ENCODE measurements around the gene LRRC7.
A peak's percentile ranks its signal among the peaks of the same experiment; 100 is the strongest.
"Not testable (repeated sequence)": the region's sequence is repeated elsewhere in the genome, so short reads cannot be mapped to it uniquely, and the experiment has no call there.

LRRC7 gene

GRCh38 chr1:69787151-69787550 lies 219.4 kb downstream of the LRRC7 start:
- no peak for DNase-seq

- no peak for DNase-seq
These were observed 223.6 kb downstream of the LRRC7 start for GRCh38 chr1:69791311-69791710.

- no peak for DNase-seq
These were observed 227.1 kb downstream of the LRRC7 start for GRCh38 chr1:69794831-69795230.

DNA sequence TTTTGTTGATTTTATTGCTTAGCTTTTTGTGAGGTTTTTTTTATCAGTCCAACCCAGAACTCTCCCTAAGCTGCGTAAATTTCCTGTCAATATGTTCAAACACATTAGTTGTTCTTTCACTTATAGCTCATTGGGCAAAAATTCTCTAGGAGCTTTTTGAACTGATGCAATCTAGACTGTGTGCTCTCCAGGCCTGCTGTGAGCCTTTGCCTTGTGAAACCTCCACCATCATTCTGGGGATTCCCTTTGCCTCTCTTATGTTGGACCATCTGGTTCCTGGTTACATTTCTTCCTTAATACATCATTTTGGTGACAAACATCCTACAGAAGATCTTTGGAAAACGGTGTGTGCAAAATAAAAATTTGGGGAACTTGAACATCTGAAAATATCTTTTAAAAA lies 247.2 kb downstream of the LRRC7 start:
- no peak for DNase-seq

DNA sequence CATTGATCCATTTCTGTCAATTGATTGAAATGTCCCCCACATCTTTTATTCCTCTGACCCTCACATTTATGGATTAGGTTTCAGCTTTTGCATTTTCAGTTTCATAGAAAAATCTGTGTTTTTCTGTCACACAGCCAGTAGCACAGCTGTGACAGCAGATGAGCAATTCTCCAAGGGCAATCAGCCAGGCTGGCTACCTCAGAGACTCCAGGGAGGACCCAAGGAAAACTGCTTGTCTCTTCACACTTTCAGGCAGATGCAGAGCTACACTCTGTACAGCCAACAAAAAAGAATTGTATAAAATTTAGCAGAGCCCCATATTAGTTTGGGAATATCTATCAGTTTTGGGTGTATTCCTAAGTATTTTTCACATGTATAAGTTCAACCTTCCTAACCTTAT lies 257.2 kb downstream of the LRRC7 start:
- DNase-seq: no peak

DNA sequence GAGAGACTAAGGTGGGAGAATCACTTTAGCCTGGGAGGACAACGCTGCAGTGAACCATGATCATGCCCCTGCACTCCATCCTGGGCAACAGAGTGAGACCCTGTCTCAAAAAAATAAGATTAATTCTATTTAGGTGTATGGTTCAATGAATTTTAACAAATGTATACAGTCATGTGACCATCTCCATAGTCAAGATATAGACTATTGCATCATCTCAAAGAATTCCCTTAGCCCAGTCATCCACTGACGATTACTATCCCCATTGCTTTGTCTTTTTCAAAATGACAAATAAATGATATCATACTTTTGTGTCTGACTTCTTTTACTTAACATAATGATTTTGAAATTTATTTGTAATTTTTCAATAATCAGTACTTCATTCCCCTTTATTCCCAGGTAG lies 260.0 kb downstream of the LRRC7 start:
- DNase-seq: no peak

- no peak for DNase-seq
These were observed 265.8 kb downstream of the LRRC7 start for GRCh38 chr1:69833536-69833935.

DNA sequence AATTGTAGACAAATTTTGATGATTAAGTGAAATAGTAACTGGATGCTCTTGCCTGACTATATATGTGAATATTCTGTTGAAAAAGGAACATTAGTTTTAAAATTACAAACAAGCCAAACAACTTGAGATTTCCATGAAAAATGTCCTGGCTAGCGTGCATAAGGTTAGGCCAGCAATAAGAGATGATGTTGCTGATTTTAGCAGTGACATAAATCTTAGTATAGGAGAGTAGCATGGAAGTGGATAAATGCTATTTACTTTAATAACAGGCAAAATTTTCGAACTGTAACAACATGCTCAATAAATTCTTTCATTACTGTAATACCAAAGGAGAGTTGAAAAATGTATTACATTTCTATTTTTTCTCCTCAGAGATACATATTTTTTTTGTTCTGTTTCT lies 266.6 kb downstream of the LRRC7 start:
- DNase-seq: no peak

- DNase-seq: no peak
These were observed 268.2 kb downstream of the LRRC7 start for GRCh38 chr1:69835955-69836354.

- no peak for DNase-seq
These were observed 269.4 kb downstream of the LRRC7 start for GRCh38 chr1:69836971-69837636.

DNA sequence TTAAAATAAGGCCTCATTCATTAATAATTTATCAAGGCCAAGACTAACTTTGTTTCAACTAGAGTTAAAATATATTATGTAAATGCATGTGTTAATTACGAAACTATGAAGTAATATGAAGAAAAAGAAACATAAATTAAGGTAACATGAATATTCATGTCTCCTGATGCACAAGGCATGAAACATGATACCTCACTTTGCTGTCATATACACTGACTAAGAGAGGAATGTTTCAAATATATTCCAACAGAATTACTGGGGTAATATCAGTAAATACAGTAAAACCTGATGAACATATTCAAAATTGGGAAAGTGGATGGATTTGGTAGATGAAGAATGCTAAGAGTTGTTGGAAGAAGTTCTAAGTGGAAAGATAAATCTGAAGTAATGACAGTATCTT lies 274.6 kb downstream of the LRRC7 start:
- no peak for DNase-seq

- DNase-seq: no peak
These were observed 277.9 kb downstream of the LRRC7 start for GRCh38 chr1:69845655-69846054.

- DNase-seq: peak; percentile 22
These were observed 278.5 kb downstream of the LRRC7 start for GRCh38 chr1:69846267-69846666.

DNA sequence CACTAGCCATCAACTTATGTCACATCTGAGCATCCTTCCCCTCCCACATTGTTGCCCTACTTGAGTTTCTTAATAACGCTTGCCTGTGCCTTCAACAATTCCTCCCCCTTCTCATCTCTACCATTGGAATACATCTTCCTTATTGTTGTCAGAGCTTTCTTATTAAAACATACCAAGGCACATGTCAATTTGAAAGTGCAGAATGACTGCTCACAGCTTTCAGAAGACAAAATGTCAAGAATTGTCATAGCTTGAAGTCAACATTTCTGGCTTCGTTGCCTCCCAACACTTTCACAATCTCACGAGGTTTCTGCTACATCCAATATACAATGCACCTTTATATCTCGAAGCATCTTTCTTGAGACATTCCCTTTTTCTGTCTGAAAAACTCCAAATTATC lies 279.9 kb downstream of the LRRC7 start:
- no peak for DNase-seq

DNA sequence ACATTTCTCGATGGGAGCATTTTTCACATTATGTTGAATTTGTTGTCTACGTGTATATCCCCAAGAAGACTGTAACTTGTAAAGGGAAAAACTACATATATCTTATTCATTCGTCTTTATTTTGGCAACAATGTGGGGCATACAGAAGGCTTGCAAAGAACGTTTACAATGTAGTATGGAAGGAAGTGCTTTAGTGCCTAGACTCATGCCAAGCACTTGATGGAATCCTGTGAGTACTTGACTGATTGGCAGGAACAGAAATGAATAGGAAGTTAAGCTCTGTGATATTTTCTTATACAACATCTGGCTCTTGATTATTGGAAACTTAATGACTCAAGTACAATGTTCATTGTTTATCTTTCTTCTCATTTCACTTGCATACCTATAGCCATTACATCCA lies 284.4 kb downstream of the LRRC7 start:
- DNase-seq: no peak

DNA sequence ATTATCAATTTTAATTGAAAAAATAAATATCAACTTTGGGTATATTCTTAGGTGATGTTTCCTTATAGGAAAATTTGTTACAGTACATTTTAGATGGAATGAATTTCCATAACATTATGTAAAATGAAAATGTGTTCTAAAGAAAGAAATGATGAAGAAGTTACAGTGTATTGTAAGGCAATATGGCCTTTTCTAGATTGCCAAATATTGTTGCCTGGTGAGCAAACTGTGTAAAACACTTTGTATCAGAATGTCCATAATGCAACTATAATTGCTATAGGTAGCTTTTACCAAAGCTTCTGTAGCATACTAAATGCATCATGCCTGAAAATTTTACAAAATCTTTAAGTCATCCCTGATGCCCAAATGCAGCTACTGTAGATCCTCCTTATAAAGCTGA lies 285.0 kb downstream of the LRRC7 start:
- no peak for DNase-seq

DNA sequence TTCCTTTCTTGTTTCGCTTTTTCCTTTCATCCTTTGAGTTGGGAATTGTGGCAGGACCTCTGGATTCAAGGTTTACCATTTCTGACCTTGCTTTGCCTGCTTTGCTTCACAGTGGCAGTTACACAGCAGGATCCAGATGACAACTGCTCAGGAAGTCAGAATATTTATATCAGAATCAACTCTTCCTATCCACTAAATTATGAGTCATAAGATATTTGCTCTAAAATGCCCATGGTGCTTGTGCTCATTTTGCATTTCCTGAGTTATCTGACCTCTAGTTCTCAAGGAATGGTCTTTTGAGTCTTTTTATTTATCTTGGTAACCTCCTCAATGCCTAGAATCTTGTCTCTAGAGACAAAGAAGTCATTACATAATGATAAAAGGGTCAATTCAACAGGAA lies 290.8 kb downstream of the LRRC7 start:
- no peak for DNase-seq

GRCh38 chr1:69861641-69862040 lies 293.9 kb downstream of the LRRC7 start:
- peak; percentile 34 for DNase-seq

DNA sequence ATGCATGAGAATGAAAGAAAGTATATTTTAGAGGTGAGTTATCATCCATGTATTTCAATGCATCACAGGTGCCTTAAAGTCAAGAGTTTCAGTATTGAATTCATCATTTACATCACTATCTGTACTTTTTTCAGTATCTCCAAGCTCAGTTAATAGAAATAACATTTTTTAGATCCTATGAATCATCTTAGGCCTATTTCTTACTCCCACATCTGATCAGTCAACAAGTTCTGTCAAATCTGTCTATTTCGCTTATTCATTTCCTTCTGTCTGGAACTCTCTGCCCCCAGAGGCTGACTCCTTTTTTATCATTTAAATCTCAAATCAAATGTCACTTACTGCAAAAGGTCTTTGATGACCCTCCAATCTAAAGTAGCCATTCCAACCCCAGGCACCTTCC lies 295.2 kb downstream of the LRRC7 start:
- DNase-seq: no peak

DNA sequence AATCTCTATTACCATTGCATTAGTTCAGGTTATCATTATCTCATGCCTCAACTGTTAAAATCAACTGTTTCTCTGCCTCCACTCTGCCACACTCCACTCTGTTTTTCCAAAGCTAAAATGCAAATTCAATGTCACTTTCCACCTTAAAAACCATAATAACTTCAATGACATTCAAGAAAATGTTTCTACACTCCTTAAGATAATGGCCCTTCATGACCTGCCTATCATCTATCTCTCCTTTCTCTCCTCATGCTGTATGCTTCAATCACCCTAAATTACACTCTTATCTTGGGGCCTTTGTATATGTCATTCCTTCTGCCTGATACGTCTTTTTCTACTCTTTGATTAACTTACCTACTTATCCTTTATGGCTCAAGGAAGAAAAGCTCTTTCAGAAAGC lies 296.0 kb downstream of the LRRC7 start:
- no peak for DNase-seq

- no peak for DNase-seq
These were observed 303.7 kb downstream of the LRRC7 start for GRCh38 chr1:69871412-69871811.

- no peak for DNase-seq
These were observed 310.6 kb downstream of the LRRC7 start for GRCh38 chr1:69878338-69878737.

- DNase-seq: not testable (repeated sequence)
These were observed 320.3 kb downstream of the LRRC7 start for GRCh38 chr1:69888016-69888415.

DNA sequence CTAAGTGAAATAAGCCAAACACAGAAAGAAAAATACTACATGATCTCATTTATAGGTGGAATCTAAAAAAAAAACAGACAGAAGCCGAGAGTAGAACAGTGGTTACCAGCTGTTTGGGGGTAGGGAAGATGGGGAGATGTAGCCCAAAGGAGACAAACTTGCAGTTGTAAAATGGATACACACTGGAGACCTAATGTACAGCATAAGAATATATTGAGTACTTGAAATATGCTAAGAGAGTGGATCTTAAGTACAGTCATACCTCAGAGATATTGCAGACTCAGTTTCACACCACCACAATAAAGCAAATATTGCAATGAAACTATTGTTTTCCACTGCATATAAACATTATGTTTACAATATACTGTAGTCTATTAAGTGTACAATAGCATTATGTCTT lies 320.9 kb downstream of the LRRC7 start:
- DNase-seq: no peak

GRCh38 chr1:69898403-69898947 lies 330.8 kb downstream of the LRRC7 start:
- DNase-seq: no peak
